Stimulated activated naive B cell treated with anti-CD40 and anti-IgM and Interleukin-4, amounts not matched to agents 10 μg/mL and 1 μg/mL and 100 μg/mL, for 72 hours (primary cell): Measurements from ENCODE around the gene ID3.

ENCODE experiments used
- ATAC-seq, 2 donors: fragments of 150-1000 bp; cut with Tn5 transposase; replicated peaks; 2 replicates each; pipeline ENCODE4 v1.10.0; 2021; ENCODE audit warnings: moderate library complexity in 1 of 2
- DNase-seq: peaks from one replicate; pipeline ENCODE4 v3.0.0; 2021
- H3K27ac Mint-ChIP-seq: one replicate; pipeline ENCODE4 v1.8.0; 2022; ENCODE audit warnings: mild to moderate bottlenecking, mixed read lengths
- H3K27me3 Mint-ChIP-seq, 2 donors: one replicate each; pipeline ENCODE4 v1.8.0; 2022; ENCODE audit warnings: mixed read lengths in 2 of 2
- H3K36me3 Mint-ChIP-seq, 2 donors: one replicate each; pipeline ENCODE4 v1.8.0; 2022; ENCODE audit warnings: mixed read lengths in 2 of 2, mild to moderate bottlenecking in 1 of 2
- H3K4me1 Mint-ChIP-seq, 2 donors: one replicate each; pipeline ENCODE4 v1.8.0; 2022; ENCODE audit warnings: mixed read lengths in 2 of 2, mild to moderate bottlenecking in 1 of 2
- H3K4me3 Mint-ChIP-seq, 2 donors: one replicate each; pipeline ENCODE4 v1.8.0; 2022; ENCODE audit warnings: mild to moderate bottlenecking in 2 of 2, mixed read lengths in 2 of 2, moderate library complexity in 1 of 2
- H3K9me3 Mint-ChIP-seq, 2 donors: one replicate each; pipeline ENCODE4 v1.8.0; 2022; ENCODE audit warnings: mixed read lengths in 2 of 2, mild to moderate bottlenecking in 1 of 2

Gene ID3

DNA sequence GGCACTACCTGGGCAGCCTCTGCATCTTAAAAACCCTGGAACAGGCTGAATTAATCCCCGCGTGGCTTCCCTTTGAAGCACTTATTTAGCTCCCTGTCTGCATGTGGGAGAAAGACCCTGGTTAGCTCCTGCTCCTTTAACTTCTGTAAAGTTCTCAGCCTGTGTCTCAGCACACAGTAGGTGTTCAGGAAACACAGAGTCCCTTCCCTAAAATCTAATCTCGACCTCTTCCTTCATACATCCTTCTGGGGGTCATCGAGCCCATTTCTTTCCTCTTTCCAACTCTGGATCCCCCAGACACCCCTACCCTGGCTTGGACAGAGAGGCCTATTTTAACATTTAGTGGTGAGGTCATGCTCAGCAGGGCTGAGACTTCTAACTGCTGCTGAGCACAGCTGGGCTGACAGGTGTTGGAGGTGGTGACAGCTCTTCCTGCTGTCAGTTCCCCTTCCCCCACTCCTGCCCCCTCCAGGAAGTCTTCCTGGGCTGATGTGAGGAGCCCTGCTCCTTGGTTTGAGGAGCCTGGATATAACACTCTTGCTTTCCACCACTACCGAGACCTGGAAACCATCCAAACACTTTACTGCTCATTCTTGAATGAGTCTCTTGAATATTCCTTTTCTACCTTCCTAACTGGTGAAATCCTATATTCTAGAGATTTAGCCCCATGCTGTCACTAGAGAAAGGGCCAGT is 33.6 kb downstream of the ID3 start:
- no peak for DNase-seq
- ATAC-seq, result peak in 1 of 2 donors; percentile 17
- H3K27ac Mint-ChIP-seq, result peak overlapping the region; percentile 39
- H3K36me3 Mint-ChIP-seq, result peaks cover 3 to 4% of the 10 kb centered on the region in 2 donors
- H3K27me3 Mint-ChIP-seq, result peaks cover 0 to 7% of the 10 kb centered on the region in 2 donors
- peaks cover 61 to 76% of the 10 kb centered on the region in 2 donors for H3K4me1 Mint-ChIP-seq
- peak overlapping the region; percentile 19 to 20 for H3K4me3 Mint-ChIP-seq
- no peaks in the 10 kb centered on the region for H3K9me3 Mint-ChIP-seq

DNA sequence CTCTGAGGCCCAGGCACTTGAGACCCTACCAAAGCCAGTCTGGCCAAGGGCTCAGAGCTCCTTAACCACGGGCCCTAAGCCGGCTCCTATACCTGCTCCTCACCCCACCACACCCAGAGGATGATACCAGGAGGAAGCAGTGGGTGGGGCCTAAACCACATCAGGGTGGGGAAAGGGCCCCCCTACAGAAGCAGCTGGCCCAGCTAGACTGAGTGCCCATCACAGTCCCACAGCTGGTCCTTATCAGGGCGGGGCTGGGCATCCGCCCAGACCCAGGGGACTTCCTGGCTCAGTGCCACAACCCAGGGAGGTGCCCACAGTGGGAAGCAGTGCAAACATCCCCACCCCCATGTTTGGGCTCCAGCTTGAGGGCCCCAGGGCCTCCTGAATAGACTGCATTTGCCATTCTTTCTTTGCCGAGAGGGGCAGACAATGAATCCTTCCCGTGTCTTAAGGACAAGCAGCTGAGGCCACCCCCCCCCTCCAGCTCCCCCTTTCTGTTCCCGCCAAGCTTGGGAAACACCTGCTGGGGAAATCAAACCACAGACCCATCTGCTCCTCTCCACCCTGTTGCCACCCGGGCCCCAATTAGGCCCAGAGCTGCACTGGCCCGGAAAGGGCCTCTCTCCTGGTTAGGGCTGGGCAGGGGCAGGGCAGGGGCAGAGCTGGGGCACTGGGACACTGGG is 34.4 kb downstream of the ID3 start:
- peak overlapping the region in 1 of 2 donors; percentile 43 for H3K4me3 Mint-ChIP-seq
- H3K9me3 Mint-ChIP-seq, result no peaks in the 10 kb centered on the region
- DNase-seq (peak; percentile 19), ATAC-seq (peak in 1 of 2 donors; percentile 11)
- H3K27me3 Mint-ChIP-seq, result peaks cover 0 to 7% of the 10 kb centered on the region in 2 donors
- H3K27ac Mint-ChIP-seq, result peak overlapping the region; percentile 28
- H3K36me3 Mint-ChIP-seq, result peaks cover 3 to 4% of the 10 kb centered on the region in 2 donors
- H3K4me1 Mint-ChIP-seq, result peaks cover 59 to 69% of the 10 kb centered on the region in 2 donors

DNA sequence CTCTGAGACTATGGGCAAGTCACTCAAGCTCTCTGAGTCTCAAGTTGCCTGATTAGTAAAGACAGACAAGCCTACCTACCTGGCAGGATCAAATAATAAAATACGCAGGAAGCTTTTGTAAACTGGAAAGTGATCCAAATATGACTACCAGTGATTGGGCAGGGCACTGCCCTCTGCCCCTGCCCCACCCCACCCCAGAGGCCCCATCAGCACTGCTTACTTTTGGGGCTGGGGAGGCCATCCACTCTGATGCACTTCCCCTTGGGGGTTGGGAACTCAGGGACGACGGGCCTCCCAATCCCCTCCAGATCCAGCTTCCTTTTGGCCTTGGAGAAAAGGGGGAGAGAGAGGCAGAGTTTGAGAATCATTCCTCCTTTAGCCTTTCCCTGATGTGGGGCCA is 35.1 kb downstream of the ID3 start:
- ATAC-seq (no peak), DNase-seq (no peak)
- peaks cover 53 to 62% of the 10 kb centered on the region in 2 donors for H3K4me1 Mint-ChIP-seq
- H3K27me3 Mint-ChIP-seq, result peaks cover 0 to under 1% of the 10 kb centered on the region in 2 donors
- no peaks in the 10 kb centered on the region for H3K9me3 Mint-ChIP-seq
- no peak overlapping the region for H3K27ac Mint-ChIP-seq
- H3K36me3 Mint-ChIP-seq, result peaks cover 3 to 4% of the 10 kb centered on the region in 2 donors
- no peak overlapping the region for H3K4me3 Mint-ChIP-seq

DNA sequence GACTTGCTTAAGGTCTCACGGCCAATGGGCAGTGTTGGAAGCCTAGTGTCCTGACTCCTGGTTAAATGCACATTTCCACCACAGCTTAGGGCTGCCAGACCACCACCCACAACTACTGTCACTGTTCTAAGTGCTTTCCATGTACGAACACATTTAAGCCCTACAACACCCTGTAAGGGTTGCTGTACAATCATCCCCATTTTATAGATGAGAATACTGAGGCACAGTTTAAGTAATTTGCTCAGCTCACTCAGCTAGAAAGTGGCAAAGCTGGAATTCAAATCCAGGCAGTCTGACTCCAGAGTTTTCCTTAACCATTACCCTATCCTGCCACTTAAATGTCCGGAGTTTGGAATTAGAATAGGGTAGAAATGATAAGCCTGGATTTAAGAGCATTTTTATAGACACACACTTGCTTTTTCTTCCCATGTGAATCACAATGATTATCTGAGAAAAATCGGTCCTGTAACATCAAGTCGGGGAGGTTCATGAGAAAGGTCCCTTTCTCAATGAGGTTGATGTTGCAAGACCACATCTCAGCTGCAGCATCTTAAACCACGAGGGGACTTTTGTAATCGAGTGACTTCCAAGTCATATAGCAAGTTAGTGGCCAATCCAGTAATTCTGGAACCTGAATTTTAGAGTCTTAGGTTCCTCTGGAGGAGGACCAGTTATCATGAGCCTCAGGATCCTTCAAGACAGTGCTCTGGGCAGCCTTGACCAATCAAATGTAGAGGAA is 36.9 kb downstream of the ID3 start:
- H3K9me3 Mint-ChIP-seq, result no peaks in the 10 kb centered on the region
- H3K27me3 Mint-ChIP-seq, result no peaks in the 10 kb centered on the region
- ATAC-seq, result peak; percentile 45 to 77
- peaks cover 3 to 4% of the 10 kb centered on the region in 2 donors for H3K36me3 Mint-ChIP-seq
- no peak overlapping the region for H3K4me3 Mint-ChIP-seq
- DNase-seq, result no peak
- H3K27ac Mint-ChIP-seq, result peak overlapping the region; percentile 16
- H3K4me1 Mint-ChIP-seq, result peaks cover 38 to 44% of the 10 kb centered on the region in 2 donors

DNA sequence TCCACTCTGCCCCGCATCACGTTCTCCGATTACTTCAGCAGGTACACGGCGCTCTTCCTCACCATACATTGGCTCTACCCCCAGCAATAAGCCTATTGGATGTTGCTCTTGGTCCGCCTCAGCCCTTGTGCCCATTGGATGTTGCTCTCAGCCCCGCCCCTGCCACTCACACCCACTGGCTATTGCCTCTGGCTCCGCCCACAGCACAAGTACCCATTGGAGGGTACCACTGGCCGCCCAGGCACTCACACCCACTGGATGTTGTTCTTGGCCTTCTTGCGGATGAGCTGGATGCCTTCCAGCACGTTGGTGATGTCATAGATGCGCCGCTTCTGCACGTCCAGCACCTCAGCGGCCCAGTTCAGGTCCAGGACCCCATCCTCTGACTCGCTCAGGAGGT is 37.7 kb downstream of the ID3 start:
- no peaks in the 10 kb centered on the region for H3K27me3 Mint-ChIP-seq
- H3K27ac Mint-ChIP-seq, result no peak overlapping the region
- H3K4me1 Mint-ChIP-seq, result peaks cover 31 to 36% of the 10 kb centered on the region in 2 donors
- peaks cover 3 to 4% of the 10 kb centered on the region in 2 donors for H3K36me3 Mint-ChIP-seq
- no peaks in the 10 kb centered on the region for H3K9me3 Mint-ChIP-seq
- no peak overlapping the region for H3K4me3 Mint-ChIP-seq
- ATAC-seq, result no peak
- DNase-seq, result no peak

DNA sequence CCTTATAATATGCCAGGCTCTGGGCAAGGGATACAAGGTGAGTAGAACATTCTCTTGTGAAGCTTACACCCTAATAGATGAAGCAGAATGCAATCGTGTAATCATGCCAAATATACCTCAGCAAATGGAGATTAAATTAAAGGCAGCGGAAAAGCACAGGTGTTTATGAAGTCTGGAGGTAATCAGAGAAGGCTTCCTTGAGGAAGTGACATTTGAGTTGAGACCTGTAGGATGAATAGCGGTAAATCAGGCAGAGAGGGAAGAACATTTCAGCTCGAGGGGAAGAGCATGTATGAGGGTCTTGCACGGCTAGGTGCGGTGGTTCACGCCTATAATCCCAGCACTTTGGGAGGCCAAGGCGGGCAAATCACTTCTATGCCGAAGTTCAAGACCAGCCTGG is 41.7 kb downstream of the ID3 start:
- H3K27ac Mint-ChIP-seq, result no peak overlapping the region

DNA sequence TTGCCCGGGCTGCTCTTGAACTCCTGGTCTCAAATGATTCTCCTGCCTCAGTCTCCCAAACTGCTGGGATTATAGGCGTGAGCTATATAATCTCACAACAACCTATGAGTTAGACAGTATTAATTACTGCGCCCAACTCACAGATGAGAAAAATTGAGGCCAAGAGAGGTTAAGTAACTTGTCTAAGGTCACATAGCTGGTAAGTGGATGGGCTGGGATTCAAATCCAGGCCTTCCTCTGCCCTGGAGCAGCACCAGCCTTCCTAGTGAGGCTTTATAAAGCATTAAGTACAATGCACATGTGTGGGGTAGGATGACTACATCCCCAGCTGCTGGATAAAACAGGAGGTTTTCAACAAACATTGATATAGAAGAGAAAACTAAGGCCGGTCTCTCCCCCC is 43.4 kb downstream of the ID3 start:
- Mint-ChIP-seq H3K36me3 (peaks cover 0 to 2% of the 10 kb centered on the region in 2 donors), H3K4me1 (peaks cover 2 to 4% of the 10 kb centered on the region in 2 donors), H3K27ac (no peak overlapping the region), H3K4me3 (no peak overlapping the region), H3K9me3 (no peaks in the 10 kb centered on the region), H3K27me3 (no peaks in the 10 kb centered on the region)
- DNase-seq, result no peak
- ATAC-seq, result no peak

More for the DNA sequence above, 41.7 kb downstream of the ID3 start:
- H3K9me3 Mint-ChIP-seq, result no peaks in the 10 kb centered on the region
- peaks cover 9 to 10% of the 10 kb centered on the region in 2 donors for H3K4me1 Mint-ChIP-seq
- DNase-seq, result no peak
- no peaks in the 10 kb centered on the region for H3K27me3 Mint-ChIP-seq
- H3K4me3 Mint-ChIP-seq, result no peak overlapping the region
- ATAC-seq, result no peak
- H3K36me3 Mint-ChIP-seq, result peaks cover 3 to 4% of the 10 kb centered on the region in 2 donors

DNA sequence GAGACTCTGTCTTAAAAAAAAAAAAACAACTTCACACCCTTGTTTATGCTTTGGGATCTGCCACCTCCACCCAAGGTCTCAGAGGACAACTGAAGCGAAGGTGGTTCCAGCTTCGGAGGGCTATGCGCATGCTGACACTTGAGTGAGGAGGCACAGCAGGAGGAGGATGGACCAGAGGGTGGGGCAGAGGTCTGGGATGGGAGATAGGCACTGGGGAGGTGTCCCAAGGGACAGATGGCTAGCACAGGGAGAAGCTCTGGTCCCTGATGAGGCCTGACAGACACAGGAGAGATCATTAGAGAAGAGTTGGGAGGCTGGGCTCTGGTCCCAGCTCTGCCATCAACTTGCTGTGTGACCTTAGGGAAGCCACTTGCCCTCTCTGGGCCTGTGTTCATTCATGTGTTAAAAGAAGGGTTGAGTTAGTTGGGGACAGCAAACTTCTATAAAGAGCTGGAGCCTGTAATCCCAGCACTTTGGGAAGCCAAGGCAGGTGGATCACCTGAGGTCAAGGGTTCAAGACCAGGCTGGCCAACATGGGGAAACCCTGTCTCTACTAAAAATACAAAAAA is 45.1 kb downstream of the ID3 start:
- DNase-seq, result no peak
- no peak overlapping the region for H3K27ac Mint-ChIP-seq
- H3K4me3 Mint-ChIP-seq, result no peak overlapping the region

DNA sequence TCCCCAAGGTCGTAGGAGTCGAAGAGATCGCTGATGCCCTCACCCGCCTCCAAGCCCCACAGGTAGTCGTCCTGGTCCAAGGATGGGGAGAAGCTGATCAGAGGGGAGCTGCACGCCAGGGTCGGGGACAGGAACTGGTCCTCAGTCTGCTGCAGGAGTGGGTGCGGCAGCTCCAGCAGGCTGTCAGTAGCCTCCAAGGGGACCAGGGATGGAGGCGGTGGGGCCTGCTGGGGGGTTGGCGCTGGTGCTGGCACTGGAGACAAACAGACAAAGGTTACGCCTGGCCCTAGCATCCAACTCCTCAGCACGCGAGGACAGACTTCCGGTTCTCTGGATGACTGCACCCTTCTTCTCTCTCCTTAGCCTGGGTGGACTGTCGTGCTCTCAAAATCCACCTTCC is 49.4 kb downstream of the ID3 start:
- Mint-ChIP-seq H3K4me1 (peaks cover 6 to 7% of the 10 kb centered on the region in 2 donors), H3K27me3 (no peaks in the 10 kb centered on the region), H3K9me3 (no peaks in the 10 kb centered on the region), H3K4me3 (no peak overlapping the region), H3K36me3 (peaks cover 0 to 6% of the 10 kb centered on the region in 2 donors), H3K27ac (no peak overlapping the region)
- DNase-seq, result no peak
- no peak for ATAC-seq

More for the DNA sequence above, 45.1 kb downstream of the ID3 start:
- peaks cover 0 to 6% of the 10 kb centered on the region in 2 donors for H3K36me3 Mint-ChIP-seq
- peaks cover 5 to 7% of the 10 kb centered on the region in 2 donors for H3K4me1 Mint-ChIP-seq
- ATAC-seq, result no peak
- no peaks in the 10 kb centered on the region for H3K27me3 Mint-ChIP-seq
- no peaks in the 10 kb centered on the region for H3K9me3 Mint-ChIP-seq
